ENCODE measurements around the gene WASHC3.

WASHC3 gene

DNA sequence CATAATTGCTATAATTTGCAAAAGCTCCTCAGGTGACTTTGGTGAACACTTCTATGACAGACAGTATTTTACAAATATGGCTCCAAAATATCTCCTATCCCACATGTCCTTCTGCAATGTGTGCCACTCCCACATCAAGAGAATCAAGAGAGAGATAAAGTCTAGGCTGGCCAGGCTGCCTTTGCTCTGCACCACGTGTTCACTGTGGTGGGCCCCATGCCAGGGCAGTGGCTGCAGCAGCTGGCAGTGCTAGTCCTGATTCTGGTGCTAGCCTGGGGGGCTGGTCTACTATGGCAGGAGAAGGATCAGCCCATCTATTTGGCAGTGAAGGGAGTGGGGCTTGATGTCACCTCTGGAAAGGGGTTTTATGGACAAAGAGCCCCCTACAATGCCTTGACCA lies 98.1 kb downstream of the WASHC3 start:
- Histone ChIP-seq H3K79me2 (ENCODE audit: control insufficient read depth, low read length) (no peaks in the 10 kb centered on the region), H3K4me3 (ENCODE audit: low read length) (no peak overlapping the region), H3K9me3 (ENCODE audit: control insufficient read depth, insufficient read depth, low read length) (no peaks in the 10 kb centered on the region), H3K27ac (ENCODE audit: low read depth, low read length) (no peak overlapping the region), H3K27me3 (ENCODE audit: control insufficient read depth, low read length) (no peaks in the 10 kb centered on the region), H3K36me3 (ENCODE audit: control insufficient read depth, low read length) (no peaks in the 10 kb centered on the region), H3K9me2 (replicated peaks; ENCODE audit: control insufficient read depth, low read length) (no peaks in the 10 kb centered on the region), H3F3A (ENCODE audit: control insufficient read depth, insufficient read depth) (no peaks in the 10 kb centered on the region), H3K4me2 (ENCODE audit: low read length) (no peak overlapping the region), H4K20me1 (ENCODE audit: control insufficient read depth, insufficient read depth, low read depth, low read length) (no peaks in the 10 kb centered on the region), H3K4me1 (ENCODE audit: control insufficient read depth, low read length) (peaks cover 7% of the 10 kb centered on the region)
- TF ChIP-seq EZH2phosphoT487 (IDR thresholded peaks at IDR 0.05; ENCODE audit: borderline replicate concordance, low read length), result no peak
- TF ChIP-seq, protein P1, sequence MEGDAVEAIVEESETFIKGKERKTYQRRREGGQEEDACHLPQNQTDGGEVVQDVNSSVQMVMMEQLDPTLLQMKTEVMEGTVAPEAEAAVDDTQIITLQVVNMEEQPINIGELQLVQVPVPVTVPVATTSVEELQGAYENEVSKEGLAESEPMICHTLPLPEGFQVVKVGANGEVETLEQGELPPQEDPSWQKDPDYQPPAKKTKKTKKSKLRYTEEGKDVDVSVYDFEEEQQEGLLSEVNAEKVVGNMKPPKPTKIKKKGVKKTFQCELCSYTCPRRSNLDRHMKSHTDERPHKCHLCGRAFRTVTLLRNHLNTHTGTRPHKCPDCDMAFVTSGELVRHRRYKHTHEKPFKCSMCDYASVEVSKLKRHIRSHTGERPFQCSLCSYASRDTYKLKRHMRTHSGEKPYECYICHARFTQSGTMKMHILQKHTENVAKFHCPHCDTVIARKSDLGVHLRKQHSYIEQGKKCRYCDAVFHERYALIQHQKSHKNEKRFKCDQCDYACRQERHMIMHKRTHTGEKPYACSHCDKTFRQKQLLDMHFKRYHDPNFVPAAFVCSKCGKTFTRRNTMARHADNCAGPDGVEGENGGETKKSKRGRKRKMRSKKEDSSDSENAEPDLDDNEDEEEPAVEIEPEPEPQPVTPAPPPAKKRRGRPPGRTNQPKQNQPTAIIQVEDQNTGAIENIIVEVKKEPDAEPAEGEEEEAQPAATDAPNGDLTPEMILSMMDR (IDR thresholded peaks at IDR 0.05; ENCODE audit: low read depth, low read length, poor library complexity, severe bottlenecking), result no peak
